ENCODE results near the gene FAM76B.

FAM76B gene

DNA sequence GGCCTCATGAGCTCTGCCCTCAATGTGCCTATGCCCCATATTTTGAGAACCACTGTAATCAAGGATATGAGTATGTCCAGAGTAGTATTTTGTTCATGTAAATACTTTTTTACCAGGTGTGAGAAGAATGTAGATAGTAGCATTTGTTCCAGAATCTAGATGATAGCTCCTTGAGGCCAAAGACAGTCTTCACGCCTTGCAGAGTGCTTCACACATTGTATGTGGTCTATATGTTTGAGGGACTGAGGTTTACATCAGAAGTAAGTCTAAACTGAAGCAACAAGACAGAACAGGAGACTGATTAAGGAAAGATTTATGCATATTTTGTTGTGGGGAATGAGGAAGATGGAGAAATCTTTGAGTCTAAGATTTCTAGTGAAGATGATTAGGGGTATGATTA lies 13.2 kb upstream of the FAM76B start:
- no peak for TF ChIP-seq ZNF274 (IDR thresholded peaks at IDR 0.05; ENCODE audit: low read depth, low read length)

DNA sequence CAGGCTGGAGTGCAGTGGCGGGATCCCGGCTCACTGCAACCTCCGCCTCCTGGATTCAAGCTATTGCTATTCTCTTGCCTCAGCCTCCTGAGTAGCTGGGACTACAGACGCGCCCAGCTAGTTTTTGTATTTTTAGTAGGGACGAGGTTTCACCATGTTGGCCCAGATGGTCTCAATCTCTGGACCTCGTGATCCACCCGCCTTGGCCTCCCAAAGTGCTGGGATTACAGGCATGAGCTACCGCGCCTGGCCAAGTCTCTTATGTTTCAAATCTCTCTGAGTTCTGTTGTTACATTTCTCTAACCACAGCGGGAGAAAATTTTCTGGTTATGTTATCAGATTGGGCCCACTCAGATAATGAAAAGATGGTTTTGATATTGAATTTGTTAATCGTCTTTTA lies 10.9 kb upstream of the FAM76B start:
- H3K4me3 ChIP-seq (ENCODE audit: low read length): no peak overlapping the region
- no peak for TF ChIP-seq ZNF274 (IDR thresholded peaks at IDR 0.05; ENCODE audit: low read depth, low read length)

More for the DNA sequence above, 13.2 kb upstream of the FAM76B start:
- no peak overlapping the region for H3K4me3 ChIP-seq (ENCODE audit: low read length)

GRCh38 chr11:95799546-95799945 lies 10.0 kb upstream of the FAM76B start:
- H3K4me3 ChIP-seq (ENCODE audit: low read length): no peak overlapping the region
- TF ChIP-seq ZNF274 (IDR thresholded peaks at IDR 0.05; ENCODE audit: low read depth, low read length): no peak

GRCh38 chr11:95796501-95796900 lies 6.9 kb upstream of the FAM76B start:
- no peak for TF ChIP-seq ZNF274 (IDR thresholded peaks at IDR 0.05; ENCODE audit: low read depth, low read length)
- no peak overlapping the region for H3K4me3 ChIP-seq (ENCODE audit: low read length)

- TF ChIP-seq ZNF274 (IDR thresholded peaks at IDR 0.05; ENCODE audit: low read depth, low read length): no peak
- H3K4me3 ChIP-seq (ENCODE audit: low read length): no peak overlapping the region
These were observed 6.2 kb upstream of the FAM76B start for GRCh38 chr11:95795627-95796295.

DNA sequence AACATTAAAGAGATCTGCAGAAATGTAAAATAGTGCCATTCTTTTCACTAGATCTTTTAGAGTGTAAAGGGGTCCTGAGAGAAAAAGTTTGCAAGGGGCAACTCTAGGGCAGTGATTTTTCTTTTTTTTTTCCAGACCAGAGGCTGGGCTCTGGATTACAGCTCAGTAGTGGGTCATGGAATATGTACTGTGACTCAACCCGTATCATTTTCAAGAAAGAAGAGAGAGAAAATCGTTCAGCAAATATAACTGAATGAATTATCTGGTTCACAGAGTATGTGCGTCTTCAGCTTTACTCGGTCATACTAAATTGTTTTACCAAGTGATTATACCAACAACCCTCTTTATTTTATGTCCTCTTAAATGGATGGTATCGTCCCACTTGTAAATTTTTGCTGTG lies 4.5 kb upstream of the FAM76B start:
- no peak overlapping the region for H3K4me3 ChIP-seq (ENCODE audit: low read length)
- no peak for TF ChIP-seq ZNF274 (IDR thresholded peaks at IDR 0.05; ENCODE audit: low read depth, low read length)

DNA sequence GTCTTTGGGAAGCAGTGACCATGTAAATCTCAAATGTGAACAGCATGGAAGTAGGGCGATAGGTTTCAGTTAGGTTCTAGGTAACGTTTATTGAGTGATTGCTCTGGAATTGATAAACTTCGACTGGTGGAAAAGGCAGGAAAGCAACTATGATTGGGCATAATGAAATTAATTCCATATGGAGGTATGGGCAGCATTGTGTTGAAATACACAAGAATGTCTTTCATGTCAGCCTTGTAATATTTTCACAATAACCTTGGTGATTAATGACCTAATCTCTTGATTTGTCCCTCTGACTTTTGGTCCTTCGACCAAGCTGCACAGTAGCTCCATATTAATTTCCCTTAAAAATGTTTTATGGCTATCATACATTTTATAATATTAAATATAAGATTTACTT lies 3.5 kb upstream of the FAM76B start:
- no peak for TF ChIP-seq ZNF274 (IDR thresholded peaks at IDR 0.05; ENCODE audit: low read depth, low read length)
- H3K4me3 ChIP-seq (ENCODE audit: low read length): no peak overlapping the region

GRCh38 chr11:95792700-95793099 lies 3.1 kb upstream of the FAM76B start:
- no peak for TF ChIP-seq ZNF274 (IDR thresholded peaks at IDR 0.05; ENCODE audit: low read depth, low read length)
- no peak overlapping the region for H3K4me3 ChIP-seq (ENCODE audit: low read length)

DNA sequence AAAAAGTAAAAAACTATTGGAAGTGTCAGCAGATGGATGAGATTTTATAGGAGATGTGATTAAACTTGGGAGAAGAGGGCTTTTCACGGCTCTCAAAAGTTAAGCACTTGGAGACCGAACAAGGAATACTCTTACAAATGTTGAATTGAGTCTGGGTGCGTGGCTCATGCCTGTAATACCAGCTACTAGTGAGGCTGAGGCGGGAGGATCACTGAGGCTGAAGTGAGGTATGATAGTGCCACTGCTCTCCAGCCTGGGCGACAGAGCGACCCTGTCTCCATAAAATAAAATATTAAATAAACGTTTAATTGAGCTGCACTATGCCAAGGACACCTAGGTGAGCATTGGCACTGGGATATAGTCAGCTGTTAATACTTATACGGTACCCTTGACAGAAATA lies 2.6 kb upstream of the FAM76B start:
- H3K4me3 ChIP-seq (ENCODE audit: low read length): peak overlapping the region; percentile 73
- TF ChIP-seq ZNF274 (IDR thresholded peaks at IDR 0.05; ENCODE audit: low read depth, low read length): no peak

- H3K4me3 ChIP-seq (ENCODE audit: low read length): peak overlapping the region; percentile 73
- TF ChIP-seq ZNF274 (IDR thresholded peaks at IDR 0.05; ENCODE audit: low read depth, low read length): no peak
These were observed 2.1 kb upstream of the FAM76B start for GRCh38 chr11:95791709-95792033.

DNA sequence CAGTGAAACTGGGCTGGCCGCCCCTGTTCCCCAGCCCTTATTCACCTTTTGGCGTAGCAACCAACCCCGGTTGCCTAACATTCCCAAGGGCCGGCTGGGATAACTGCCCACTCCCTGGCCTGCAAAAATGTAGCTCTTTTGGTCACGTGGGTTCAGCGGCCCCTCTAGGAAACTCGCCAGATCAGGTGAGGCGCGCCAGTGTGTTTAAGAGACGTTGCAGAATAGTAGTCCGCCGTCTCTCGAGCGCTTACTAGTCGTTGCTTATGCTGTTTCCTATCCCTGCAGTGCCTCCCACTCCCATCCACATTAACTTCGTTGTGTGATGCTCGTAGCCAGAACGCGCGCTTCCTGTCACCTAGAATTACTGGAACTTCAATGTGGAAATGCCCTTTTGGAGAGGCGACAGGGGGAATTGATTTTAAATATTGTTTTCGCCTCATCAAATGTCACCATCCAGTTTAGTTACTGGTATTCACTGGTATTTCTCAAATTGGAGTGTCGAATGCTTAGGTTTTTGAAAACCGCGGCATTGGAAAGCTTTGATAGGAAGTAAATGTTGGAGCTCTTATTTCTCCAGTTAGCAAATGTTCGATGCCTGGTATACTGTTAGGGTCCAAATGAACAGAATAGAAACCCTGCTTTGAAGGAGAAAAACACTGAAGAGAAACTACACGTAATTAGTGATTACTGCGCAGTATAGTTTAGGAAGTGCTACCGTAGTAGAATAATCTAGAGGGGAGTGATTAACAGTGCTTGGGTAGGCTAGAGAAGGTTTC lies 1.5 kb upstream of the FAM76B start:
- TF ChIP-seq ZNF274 (IDR thresholded peaks at IDR 0.05; ENCODE audit: low read depth, low read length): no peak
- peak overlapping the region; percentile 73 for H3K4me3 ChIP-seq (ENCODE audit: low read length)

DNA sequence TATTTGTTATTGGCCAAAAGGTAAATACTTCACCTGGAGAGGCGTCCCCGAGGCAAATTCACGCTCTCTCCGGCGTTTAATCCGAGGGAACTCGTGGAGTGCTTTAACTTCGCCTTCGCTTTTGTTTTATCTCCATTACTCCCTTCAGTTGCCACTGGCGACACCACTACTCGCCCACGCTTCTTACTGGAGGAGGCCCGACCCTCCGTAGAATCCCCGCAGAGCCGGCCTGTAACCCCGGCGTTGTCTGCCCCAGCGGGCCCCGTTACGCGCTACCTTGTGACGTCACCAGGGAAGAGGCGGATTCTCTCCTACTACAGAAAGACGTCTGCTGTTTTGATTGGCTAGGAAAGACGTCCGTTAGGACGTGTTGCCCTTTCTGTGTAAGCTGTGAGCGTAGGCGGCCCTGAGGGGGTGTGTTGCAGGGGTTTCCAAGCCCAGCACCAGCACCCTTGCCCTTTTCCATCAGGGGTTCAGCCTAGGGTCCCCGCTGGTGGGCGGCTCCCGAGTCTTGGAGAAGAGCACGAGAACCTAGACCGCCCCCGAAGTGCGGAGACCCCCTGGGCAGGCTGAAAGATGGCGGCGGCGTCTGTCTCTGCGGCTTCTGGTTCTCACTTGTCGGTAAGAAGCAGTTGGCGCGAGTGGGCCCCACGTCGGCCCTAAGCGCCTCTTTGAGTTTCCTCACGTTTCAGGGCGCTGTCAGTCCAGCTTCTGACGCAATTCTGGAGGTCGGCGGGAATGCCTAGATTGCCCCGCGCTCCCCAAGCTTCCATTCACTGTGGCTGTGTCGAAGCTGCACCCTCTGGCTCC lies 746 bp upstream of the FAM76B start, which contains the start of gene CEP57:
TSS of gene CEP57 (plus strand) at position 376 of the 810 bp plus-strand sequence. CDS start at position 577, 201 bp downstream.
- TF ChIP-seq ZNF274 (IDR thresholded peaks at IDR 0.05; ENCODE audit: low read depth, low read length): no peak
- H3K4me3 ChIP-seq (ENCODE audit: low read length): peak within 1 kb of the TSS; percentile 97

GRCh38 chr11:95788921-95789505 lies 569 bp downstream of the FAM76B start:
- peak overlapping the region; percentile 97 for H3K4me3 ChIP-seq (ENCODE audit: low read length)
- no peak for TF ChIP-seq ZNF274 (IDR thresholded peaks at IDR 0.05; ENCODE audit: low read depth, low read length)

GRCh38 chr11:95780544-95780943 lies 9.0 kb downstream of the FAM76B start:
- H3K4me3 ChIP-seq (ENCODE audit: low read length): no peak overlapping the region
- no peak for TF ChIP-seq ZNF274 (IDR thresholded peaks at IDR 0.05; ENCODE audit: low read depth, low read length)

Measured in GM08714 (cell line).